OCI-LY7 (cell line): Measurements from ENCODE around the gene UBE3A. TPM values are rescaled to one million over a fixed set of nuclear protein-coding genes. Genes with fewer than 3 reads are reported as not detected.
A peak's percentile ranks its signal among the peaks of the same experiment; 100 is the strongest.

Experiments used
- BruUV-seq: library from RNA; stranded (reverse); fragments of 400-500 nt; replicated peaks from 2 replicates; lab custom pipeline; 2021; lab: Mats Ljungman, UMichigan
- CTCF ChIA-PET: fragments of 300-600 bp; sonication (Branson Sonifier 250); formaldehyde crosslinking; loops from one replicate; lab custom pipeline; 2022; ENCODE audit warnings: antibody characterized with exemption; ENCODE audit not compliant: unreplicated experiment; lab: Charles Lee
- POLR2A ChIA-PET: fragments of 300-600 bp; sonication (Branson Sonifier 250); formaldehyde crosslinking; loops from one replicate; lab custom pipeline; 2022; ENCODE audit warnings: antibody characterized with exemption; lab: Charles Lee
- DNase-seq: peaks from one replicate; pipeline ENCODE4 v3.0.0-alpha.2; 2015; ENCODE audit warnings: low spot score
- H2AFZ ChIP-seq: fragments of 200-600 bp; sonication (generic), shearing (Covaris generic); 2 replicates; pipeline ENCODE4 v1.6.1; 2014; ENCODE audit warnings: mild to moderate bottlenecking, antibody characterized with exemption, low read length, moderate library complexity
- H3K27ac ChIP-seq: fragments of 200-600 bp; sonication (generic); 2 replicates; pipeline ENCODE4 v1.5.1; 2014; ENCODE audit warnings: mixed run types, low read depth, mild to moderate bottlenecking, moderate library complexity, low read length, inconsistent platforms; ENCODE audit not compliant: poor library complexity, severe bottlenecking
- H3K36me3 ChIP-seq: fragments of 200-600 bp; sonication (generic); 2 replicates; pipeline ENCODE4 v1.6.1; 2014; ENCODE audit warnings: mild to moderate bottlenecking, antibody characterized with exemption, low read length, moderate library complexity, mixed read lengths; ENCODE audit not compliant: insufficient read depth
- H3K4me1 ChIP-seq: fragments of 200-600 bp; sonication (generic); 2 replicates; pipeline ENCODE4 v1.5.1; 2014; ENCODE audit warnings: mild to moderate bottlenecking, low read length; ENCODE audit not compliant: insufficient read depth, poor library complexity, severe bottlenecking
- H3K4me2 ChIP-seq: fragments of 200-600 bp; sonication (generic); 2 replicates; pipeline ENCODE4 v1.6.1; 2014; ENCODE audit warnings: mild to moderate bottlenecking, low read length
- H3K4me3 ChIP-seq: fragments of 200-600 bp; sonication (generic); 2 replicates; pipeline ENCODE4 v1.5.1; 2014; ENCODE audit warnings: mild to moderate bottlenecking, low read depth, low read length; ENCODE audit not compliant: poor library complexity, severe bottlenecking
- H3K79me2 ChIP-seq: fragments of 200-600 bp; sonication (generic); 2 replicates; pipeline ENCODE4 v1.6.1; 2016; ENCODE audit warnings: low read depth, mild to moderate bottlenecking, low read length, moderate library complexity, mixed read lengths; ENCODE audit not compliant: insufficient read depth
- H3K9me2 ChIP-seq: fragments of 200-600 bp; sonication (generic); 2 replicates; pipeline ENCODE4 v1.6.1; 2016; ENCODE audit warnings: mild to moderate bottlenecking, low read length, mixed read lengths; ENCODE audit not compliant: insufficient read depth
- H3K9me3 ChIP-seq: fragments of 200-600 bp; sonication (generic); 2 replicates; pipeline ENCODE4 v1.6.1; 2014; ENCODE audit warnings: mild to moderate bottlenecking, mixed run types, low read length, mixed read lengths
- H4K20me1 ChIP-seq: fragments of 200-600 bp; sonication (generic); 2 replicates; pipeline ENCODE4 v1.6.1; 2014; ENCODE audit warnings: mild to moderate bottlenecking, antibody characterized with exemption, low read length, moderate library complexity, mixed read lengths; ENCODE audit not compliant: insufficient read depth
- CTCF ChIP-seq: fragments of 200-600 bp; sonication (generic); conservative IDR thresholded peaks from 2 replicates; pipeline ENCODE4 v1.5.1; 2014; ENCODE audit warnings: mild to moderate bottlenecking, antibody characterized with exemption, low read length, moderate library complexity, mixed read lengths
- EZH2phosphoT487 ChIP-seq: fragments of 200-600 bp; sonication (generic); IDR thresholded peaks from 2 replicates; pipeline ENCODE4 v1.6.1; 2018; ENCODE audit warnings: low read depth, borderline replicate concordance, mild to moderate bottlenecking, mixed run types, antibody characterized with exemption, low read length, moderate library complexity, mixed read lengths
- intact Hi-C: fragments of 100-400 bp; cut with micrococcal nuclease; formaldehyde crosslinking; loops from one replicate; pipeline ENCODE4 v1.10.0; 2022; ENCODE audit not compliant: unreplicated experiment
- total RNA-seq, 2 experiments: library from RNA; depleted of rRNA in 1 of 2; stranded (reverse); fragments of >200 nt in 1 of 2; shearing (Covaris generic) in 1 of 2; gene quantifications; 2 replicates each; pipeline ENCODE4 v1.2.3, GENCODE V29; 2014 to 2022

Gene UBE3A
- total RNA-seq, 2 experiments from 2014 or later = 95.9 to 158 TPM

GRCh38 chr15:25418202-25418601, 20.6 kb downstream of the UBE3A start:
- H3K79me2 ChIP-seq = peaks cover 100% of the 10 kb centered on the region
- POLR2A ChIA-PET = interaction anchor here (0.6 to 2.2 kb wide), 7 partner anchors 8 to 92 kb away, joined by 3 to 8 read pairs (median 3); no protein-coding TSS in a partner anchor

GRCh38 chr15:25417604-25418003, 21.2 kb downstream of the UBE3A start:
- Histone ChIP-seq H3K9me2 (no peaks in the 10 kb centered on the region), H3K4me1 (peaks cover 36% of the 10 kb centered on the region), H3K9me3 (peaks cover 27% of the 10 kb centered on the region; the same call in 1 of the 2 replicates), H2AFZ (no peak overlapping the region), H4K20me1 (peaks cover 7% of the 10 kb centered on the region; the same call in 1 of the 2 replicates), H3K4me3 (peak overlapping the region; percentile 33), H3K79me2 (peaks cover 100% of the 10 kb centered on the region), H3K4me2 (peak overlapping the region; percentile 42), H3K27ac (peak overlapping the region; percentile 73), H3K36me3 (peaks cover 94% of the 10 kb centered on the region)
- ChIA-PET CTCF (no interaction called here), POLR2A (interaction anchor here (0.8 to 2.2 kb wide), 5 partner anchors 8 to 20 kb away, joined by 3 to 16 read pairs (median 8); no protein-coding TSS in a partner anchor)
- DNase-seq = no peak
- TF ChIP-seq CTCF (no peak), EZH2phosphoT487 (no peak)
- no TSS peak for BruUV-seq
- intact Hi-C loops = no loop called here

More at GRCh38 chr15:25418202-25418601, 20.6 kb downstream of the UBE3A start:
- H2AFZ ChIP-seq = no peak overlapping the region
- H4K20me1 ChIP-seq = peaks cover 7% of the 10 kb centered on the region; the same call in 1 of the 2 replicates
- intact Hi-C loops = no loop called here
- DNase-seq = peak; percentile 39
- peak overlapping the region; percentile 42 for H3K4me2 ChIP-seq
- no peaks in the 10 kb centered on the region for H3K9me2 ChIP-seq
- H3K4me1 ChIP-seq = peaks cover 36% of the 10 kb centered on the region
- H3K4me3 ChIP-seq = peak overlapping the region; percentile 33
- peak overlapping the region; percentile 73 for H3K27ac ChIP-seq
- H3K36me3 ChIP-seq = peaks cover 91% of the 10 kb centered on the region
- TF ChIP-seq EZH2phosphoT487 (no peak), CTCF (no peak)
- H3K9me3 ChIP-seq = peaks cover 27% of the 10 kb centered on the region; the same call in 1 of the 2 replicates
- CTCF ChIA-PET = interaction anchor here (0.9 kb wide), 1 partner anchor 18 kb away, joined by 3 read pairs; no protein-coding TSS in a partner anchor
- no TSS peak for BruUV-seq

DNA sequence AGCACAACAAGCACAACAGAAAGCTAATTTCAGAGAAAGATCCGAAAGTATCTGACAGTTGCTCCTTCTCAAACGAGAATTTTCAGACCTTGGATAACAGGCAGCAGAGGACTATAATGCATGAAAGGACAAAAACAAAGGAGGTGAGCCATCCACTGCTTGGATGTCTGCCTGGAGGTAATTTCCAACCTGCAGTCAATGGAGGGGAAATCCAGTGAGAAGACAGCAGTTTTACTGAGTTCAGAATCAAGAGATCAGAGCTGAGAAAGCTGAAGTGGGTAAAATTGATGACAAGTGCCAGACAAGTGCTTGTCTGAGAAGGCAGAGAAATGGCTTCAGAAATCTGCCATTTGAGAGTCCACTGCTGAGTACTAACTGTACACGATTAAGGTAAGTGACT, 22.1 kb downstream of the UBE3A start:
- Histone ChIP-seq H3K9me2 (no peaks in the 10 kb centered on the region), H3K79me2 (peaks cover 100% of the 10 kb centered on the region), H4K20me1 (peaks cover 10% of the 10 kb centered on the region; the same call in 1 of the 2 replicates), H3K4me3 (peak overlapping the region; percentile 8), H3K36me3 (peaks cover 94% of the 10 kb centered on the region), H2AFZ (no peak overlapping the region), H3K4me2 (peak overlapping the region; percentile 41), H3K4me1 (peaks cover 36% of the 10 kb centered on the region), H3K27ac (peak overlapping the region; percentile 23), H3K9me3 (peaks cover 25% of the 10 kb centered on the region; the same call in 1 of the 2 replicates)
- ChIA-PET CTCF (no interaction called here), POLR2A (interaction anchor here (0.5 to 2.0 kb wide), 8 partner anchors 9 to 523 kb away, joined by 3 to 16 read pairs (median 4); no protein-coding TSS in a partner anchor)
- BruUV-seq = no TSS peak
- DNase-seq = peak; percentile 31
- TF ChIP-seq EZH2phosphoT487 (no peak), CTCF (no peak)
- intact Hi-C loops = no loop called here
